ENCODE data around the gene SRL.
A peak's percentile ranks its signal among the peaks of the same experiment; 100 is the strongest.

SRL gene

GRCh38 chr16:4183237-4184037, 58.4 kb downstream of the SRL start:
- Histone ChIP-seq H3K27me3 (no peaks in the 10 kb centered on the region), H3K9me3 (no peaks in the 10 kb centered on the region), H3K4me1 (no peaks in the 10 kb centered on the region), H3K36me3 (no peaks in the 10 kb centered on the region), H3K4me3 (ENCODE audit: low read depth, low read length) (peak overlapping the region; percentile 72)
- no peak for TF ChIP-seq CTCF (IDR thresholded peaks at IDR 0.05; ENCODE audit: low read depth, low read length)
- peak; percentile 97 for DNase-seq

GRCh38 chr16:4182581-4183236, 59.2 kb downstream of the SRL start:
- no peaks in the 10 kb centered on the region for H3K9me3 ChIP-seq
- H3K4me1 ChIP-seq = no peaks in the 10 kb centered on the region
- no peaks in the 10 kb centered on the region for H3K27me3 ChIP-seq
- no peak overlapping the region for H3K4me3 ChIP-seq (ENCODE audit: low read depth, low read length)
- no peak for DNase-seq
- no peak for TF ChIP-seq CTCF (IDR thresholded peaks at IDR 0.05; ENCODE audit: low read depth, low read length)
- H3K36me3 ChIP-seq = no peaks in the 10 kb centered on the region

- no peak for DNase-seq
- H3K4me1 ChIP-seq = no peaks in the 10 kb centered on the region
- no peaks in the 10 kb centered on the region for H3K36me3 ChIP-seq
- H3K27me3 ChIP-seq = no peaks in the 10 kb centered on the region
- no peak for TF ChIP-seq CTCF (IDR thresholded peaks at IDR 0.05; ENCODE audit: low read depth, low read length)
- H3K4me3 ChIP-seq (ENCODE audit: low read depth, low read length) = no peak overlapping the region
- H3K9me3 ChIP-seq = no peaks in the 10 kb centered on the region
Measured at GRCh38 chr16:4180511-4180910, 61.4 kb downstream of the SRL start.

- no peaks in the 10 kb centered on the region for H3K4me1 ChIP-seq
Measured at GRCh38 chr16:4179763-4180260, 62.1 kb downstream of the SRL start.

GRCh38 chr16:4179020-4179419, 62.9 kb downstream of the SRL start:
- Histone ChIP-seq H3K9me3 (no peaks in the 10 kb centered on the region), H3K27me3 (no peaks in the 10 kb centered on the region), H3K4me3 (ENCODE audit: low read depth, low read length) (no peak overlapping the region), H3K4me1 (no peaks in the 10 kb centered on the region), H3K36me3 (no peaks in the 10 kb centered on the region)
- no peak for TF ChIP-seq CTCF (IDR thresholded peaks at IDR 0.05; ENCODE audit: low read depth, low read length)
- DNase-seq = no peak

More at GRCh38 chr16:4179763-4180260, 62.1 kb downstream of the SRL start:
- no peak for DNase-seq
- no peak overlapping the region for H3K4me3 ChIP-seq (ENCODE audit: low read depth, low read length)
- H3K36me3 ChIP-seq = no peaks in the 10 kb centered on the region
- no peaks in the 10 kb centered on the region for H3K27me3 ChIP-seq
- H3K9me3 ChIP-seq = no peaks in the 10 kb centered on the region
- no peak for TF ChIP-seq CTCF (IDR thresholded peaks at IDR 0.05; ENCODE audit: low read depth, low read length)

Data from BE2C (cell line).